HepG2 (cell line): ENCODE data around the gene FDXACB1. TPM values are rescaled to one million over a fixed set of nuclear protein-coding genes. Genes with fewer than 3 reads are reported as not detected.
A peak's percentile ranks its signal among the peaks of the same experiment; 100 is the strongest.

ENCODE experiments used
- AGO1 ChIP-seq: fragments of 200-400 bp; formaldehyde crosslinking; IDR thresholded peaks from 2 replicates; pipeline ENCODE4 v1.6.1; 2017; ENCODE audit warnings: mild to moderate bottlenecking, low read depth, low read length, moderate library complexity; ENCODE audit not compliant: poor library complexity, severe bottlenecking
- ATF2 ChIP-seq: sonication (generic); formaldehyde crosslinking; IDR thresholded peaks from 2 replicates; pipeline ENCODE4 v1.4.0; 2020; ENCODE audit warnings: missing genetic modification reagents
- EEA1 ChIP-seq: sonication (generic); formaldehyde crosslinking; IDR thresholded peaks from 2 replicates; pipeline ENCODE4 v1.5.1; 2020; ENCODE audit warnings: mild to moderate bottlenecking, missing genetic modification reagents, borderline replicate concordance
- EED ChIP-seq: sonication (generic); formaldehyde crosslinking; IDR thresholded peaks from 2 replicates; pipeline ENCODE4 v1.5.0; 2020; ENCODE audit warnings: mild to moderate bottlenecking, missing genetic modification reagents
- EP300 ChIP-seq, 3 experiments: sonication (generic) in 1 of 3; formaldehyde crosslinking in 1 of 3; IDR thresholded peaks; 2 replicates each; pipeline versions ENCODE4 v1.5.1 to v1.6.1; 2011 to 2020; ENCODE audit warnings: low read depth in 2 of 3, low read length in 2 of 3, borderline replicate concordance in 1 of 3, improper control_type of control experiment in 1 of 3, mild to moderate bottlenecking in 1 of 3, missing genetic modification reagents in 1 of 3, moderate library complexity in 1 of 3
- IKZF4 ChIP-seq: sonication (generic); formaldehyde crosslinking; IDR thresholded peaks from 2 replicates; pipeline ENCODE4 v1.5.1; 2020; ENCODE audit warnings: borderline replicate concordance, mild to moderate bottlenecking, low read depth, missing genetic modification reagents; ENCODE audit errors: not compliant biosample characterization
- KDM1A ChIP-seq: IDR thresholded peaks from 2 replicates; pipeline ENCODE4 v1.6.1; 2016; ENCODE audit warnings: missing compliant biosample characterization
- KLF12 ChIP-seq: sonication (generic); formaldehyde crosslinking; IDR thresholded peaks from 2 replicates; pipeline ENCODE4 v1.4.0; 2020; ENCODE audit warnings: missing genetic modification reagents, borderline replicate concordance
- MYC ChIP-seq: sonication (generic); formaldehyde crosslinking; IDR thresholded peaks from 2 replicates; pipeline ENCODE4 v1.9.0; 2021; ENCODE audit warnings: missing genetic modification reagents, borderline replicate concordance
- NFE2L2 ChIP-seq: fragments of 150-350 bp; IDR thresholded peaks from 2 replicates; pipeline ENCODE4 v1.6.1; 2014; ENCODE audit warnings: low read length
- NR2F2 ChIP-seq: IDR thresholded peaks from 2 replicates; pipeline ENCODE4 v1.6.1; 2012; ENCODE audit warnings: low read depth, inconsistent platforms, borderline replicate concordance
- PAWR ChIP-seq: sonication (generic); formaldehyde crosslinking; IDR thresholded peaks from 2 replicates; pipeline ENCODE4 v1.4.0; 2020; ENCODE audit warnings: missing genetic modification reagents, mild to moderate bottlenecking, borderline replicate concordance
- RBM22 ChIP-seq: fragments of 200-400 bp; formaldehyde crosslinking; optimal IDR thresholded peaks from 2 replicates; pipeline ENCODE3; 2017; ENCODE audit warnings: mild to moderate bottlenecking, low read length, moderate library complexity
- REL ChIP-seq: sonication (generic); formaldehyde crosslinking; conservative IDR thresholded peaks from 2 replicates; pipeline ENCODE4 v1.8.0; 2022; ENCODE audit warnings: mild to moderate bottlenecking, missing genetic modification reagents, moderate library complexity
- SNAI1 ChIP-seq: sonication (generic); formaldehyde crosslinking; IDR thresholded peaks from 2 replicates; pipeline ENCODE4 v1.5.0; 2020; ENCODE audit warnings: mild to moderate bottlenecking, missing genetic modification reagents, borderline replicate concordance
- SRF ChIP-seq: IDR thresholded peaks from 2 replicates; pipeline ENCODE4 v1.6.1; 2011; ENCODE audit warnings: mild to moderate bottlenecking, low read depth, low read length, moderate library complexity
- SSRP1 ChIP-seq: IDR thresholded peaks from 2 replicates; pipeline ENCODE4 v1.6.1; 2016; ENCODE audit warnings: control low read depth
- ZEB1 ChIP-seq: IDR thresholded peaks from 2 replicates; pipeline ENCODE4 v1.6.1; 2012; ENCODE audit warnings: mild to moderate bottlenecking, low read depth, inconsistent platforms; ENCODE audit not compliant: insufficient replicate concordance
- ZFP36L1 ChIP-seq: sonication (generic); formaldehyde crosslinking; IDR thresholded peaks from 2 replicates; pipeline ENCODE4 v1.8.0; 2022; ENCODE audit warnings: mild to moderate bottlenecking, missing genetic modification reagents, moderate library complexity
- ZNF10 ChIP-seq: sonication (generic); formaldehyde crosslinking; IDR thresholded peaks from 2 replicates; pipeline ENCODE4 v1.4.0; 2020; ENCODE audit warnings: mild to moderate bottlenecking, low read depth, missing genetic modification reagents, borderline replicate concordance
- ZNF235 ChIP-seq: sonication (generic); formaldehyde crosslinking; IDR thresholded peaks from 2 replicates; pipeline ENCODE4 v1.8.1; 2023; ENCODE audit warnings: mild to moderate bottlenecking, missing genetic modification reagents, borderline replicate concordance
- ZNF292 ChIP-seq: sonication (generic); formaldehyde crosslinking; IDR thresholded peaks from 2 replicates; pipeline ENCODE4 v1.8.1; 2022; ENCODE audit warnings: mild to moderate bottlenecking, low read depth, missing genetic modification reagents, borderline replicate concordance
- ZNF317 ChIP-seq: sonication (generic); formaldehyde crosslinking; IDR thresholded peaks from 2 replicates; pipeline ENCODE4 v1.5.0; 2020; ENCODE audit warnings: mild to moderate bottlenecking, missing genetic modification reagents
- ZNF772 ChIP-seq: sonication (generic); formaldehyde crosslinking; IDR thresholded peaks from 2 replicates; pipeline ENCODE4 v1.5.0; 2020; ENCODE audit warnings: mild to moderate bottlenecking, missing genetic modification reagents
- ZSCAN29 ChIP-seq: sonication (generic); formaldehyde crosslinking; conservative IDR thresholded peaks from 2 replicates; pipeline ENCODE4 v1.4.0; 2020; ENCODE audit warnings: mild to moderate bottlenecking, missing genetic modification reagents
- polyA plus RNA-seq, 8 experiments: library from polyadenylated mRNA; depleted of rRNA in 3 of 8; stranded (reverse) in 7 of 8; unstranded in 1 of 8; fragments of >200 nt; fragmentation: Illumina TruSeq in 4 of 8; extraction: Trizol in 4 of 8; gene quantifications; 2 replicates each; pipeline versions ENCODE4 v1.2.1 to v1.2.3, GENCODE V29; 2011 to 2016; ENCODE audit warnings: low read depth in 4 of 8, missing spikeins in 1 of 8, mixed read lengths in 1 of 8; ENCODE audit not compliant: insufficient read depth in 1 of 8
- total RNA-seq, 5 experiments: library from RNA; depleted of rRNA; stranded (reverse); fragments of >200 nt; fragmentation: Illumina TruSeq; extraction: Trizol; gene quantifications; 2 replicates each; pipeline ENCODE4 v1.2.3, GENCODE V29; 2016; ENCODE audit warnings: low read depth in 1 of 5
- TF ChIP-seq, protein P1 (sequence below): sonication (generic); formaldehyde crosslinking; conservative IDR thresholded peaks from 2 replicates; pipeline ENCODE4 v1.4.0; 2020; ENCODE audit warnings: missing genetic modification reagents
- TF ChIP-seq, protein P2 (sequence below): fragments of 450-650 bp; IDR thresholded peaks from 2 replicates; pipeline ENCODE4 v1.6.1; 2016

FDXACB1 gene
- total and polyA plus RNA-seq, 2 of the 13 experiments (the other 11 are each of a cell fraction or from before 2014, with no cell fraction given), result 1.1 to 3.4 TPM

- TF ChIP-seq EP300 (IDR thresholded peaks at IDR 0.05; ENCODE audit: low read depth in 2 of 2, low read length in 2 of 2) (peak in 1 of 2 experiments; percentile 86; a peak in 2 of 4 replicates), EP300 (CRISPR knock-in tag; IDR thresholded peaks at IDR 0.05; ENCODE audit: borderline replicate concordance) (peak; percentile 63; the same call in 1 of the 2 replicates), ZEB1 (no peak), PAWR (CRISPR knock-in tag) (no peak), ZFP36L1 (CRISPR knock-in tag) (no peak), RBM22 (no peak), REL (CRISPR knock-in tag) (no peak), ATF2 (CRISPR knock-in tag) (no peak), KDM1A (CRISPR knock-in tag) (no peak), ZNF10 (no peak), ZNF317 (CRISPR knock-in tag) (no peak), ZNF772 (CRISPR knock-in tag) (no peak), ZNF235 (CRISPR knock-in tag) (no peak), SNAI1 (CRISPR knock-in tag) (no peak), IKZF4 (no peak), EEA1 (CRISPR knock-in tag) (no peak), SRF (no peak), NR2F2 (peak; percentile 52; the same call in 1 of the 2 replicates), SSRP1 (CRISPR knock-in tag) (no peak), ZSCAN29 (no peak), EED (no peak), KLF12 (CRISPR knock-in tag) (no peak), AGO1 (no peak), NFE2L2 (no peak), MYC (no peak), ZNF292 (CRISPR knock-in tag) (no peak)
- TF ChIP-seq, protein P1, sequence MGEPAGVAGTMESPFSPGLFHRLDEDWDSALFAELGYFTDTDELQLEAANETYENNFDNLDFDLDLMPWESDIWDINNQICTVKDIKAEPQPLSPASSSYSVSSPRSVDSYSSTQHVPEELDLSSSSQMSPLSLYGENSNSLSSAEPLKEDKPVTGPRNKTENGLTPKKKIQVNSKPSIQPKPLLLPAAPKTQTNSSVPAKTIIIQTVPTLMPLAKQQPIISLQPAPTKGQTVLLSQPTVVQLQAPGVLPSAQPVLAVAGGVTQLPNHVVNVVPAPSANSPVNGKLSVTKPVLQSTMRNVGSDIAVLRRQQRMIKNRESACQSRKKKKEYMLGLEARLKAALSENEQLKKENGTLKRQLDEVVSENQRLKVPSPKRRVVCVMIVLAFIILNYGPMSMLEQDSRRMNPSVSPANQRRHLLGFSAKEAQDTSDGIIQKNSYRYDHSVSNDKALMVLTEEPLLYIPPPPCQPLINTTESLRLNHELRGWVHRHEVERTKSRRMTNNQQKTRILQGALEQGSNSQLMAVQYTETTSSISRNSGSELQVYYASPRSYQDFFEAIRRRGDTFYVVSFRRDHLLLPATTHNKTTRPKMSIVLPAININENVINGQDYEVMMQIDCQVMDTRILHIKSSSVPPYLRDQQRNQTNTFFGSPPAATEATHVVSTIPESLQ, result no peak
- TF ChIP-seq, protein P2, sequence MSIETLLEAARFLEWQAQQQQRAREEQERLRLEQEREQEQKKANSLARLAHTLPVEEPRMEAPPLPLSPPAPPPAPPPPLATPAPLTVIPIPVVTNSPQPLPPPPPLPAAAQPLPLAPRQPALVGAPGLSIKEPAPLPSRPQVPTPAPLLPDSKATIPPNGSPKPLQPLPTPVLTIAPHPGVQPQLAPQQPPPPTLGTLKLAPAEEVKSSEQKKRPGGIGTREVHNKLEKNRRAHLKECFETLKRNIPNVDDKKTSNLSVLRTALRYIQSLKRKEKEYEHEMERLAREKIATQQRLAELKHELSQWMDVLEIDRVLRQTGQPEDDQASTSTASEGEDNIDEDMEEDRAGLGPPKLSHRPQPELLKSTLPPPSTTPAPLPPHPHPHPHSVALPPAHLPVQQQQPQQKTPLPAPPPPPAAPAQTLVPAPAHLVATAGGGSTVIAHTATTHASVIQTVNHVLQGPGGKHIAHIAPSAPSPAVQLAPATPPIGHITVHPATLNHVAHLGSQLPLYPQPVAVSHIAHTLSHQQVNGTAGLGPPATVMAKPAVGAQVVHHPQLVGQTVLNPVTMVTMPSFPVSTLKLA, result no peak
Measured at GRCh38 chr11:111840143-111840542, 38.8 kb downstream of the FDXACB1 start (continued).
